ENCODE data around the gene EPHA5.

EPHA5 gene

DNA sequence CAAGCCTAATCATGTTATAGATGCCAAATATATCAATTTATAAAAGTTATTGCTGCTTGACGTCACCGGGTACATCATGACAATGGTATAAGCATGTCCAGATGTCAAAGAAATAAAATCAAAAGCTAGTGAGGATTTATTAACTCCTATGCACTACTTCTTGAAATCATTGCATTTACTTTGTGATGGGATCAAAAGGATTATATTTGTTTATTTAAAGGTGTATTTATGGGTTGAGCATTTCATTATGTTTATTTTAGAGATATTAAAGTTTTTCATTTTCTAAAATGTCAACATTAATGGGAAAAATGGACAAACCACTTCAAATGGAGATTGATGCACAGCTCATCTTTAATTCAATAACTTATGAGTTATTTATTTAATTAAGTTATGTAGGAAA, 277.8 kb downstream of the EPHA5 start:
- no peak for TF ChIP-seq CTCF (IDR thresholded peaks at IDR 0.05; ENCODE audit: insufficient read depth, missing control alignments)
- no peak for DNase-seq (ENCODE audit: insufficient read length, low spot score)
- FAIRE-seq: no peak

GRCh38 chr4:65391814-65392213, 278.5 kb downstream of the EPHA5 start:
- DNase-seq (ENCODE audit: insufficient read length, low spot score): no peak
- no peak for FAIRE-seq
- no peak for TF ChIP-seq CTCF (IDR thresholded peaks at IDR 0.05; ENCODE audit: insufficient read depth, missing control alignments)

DNA sequence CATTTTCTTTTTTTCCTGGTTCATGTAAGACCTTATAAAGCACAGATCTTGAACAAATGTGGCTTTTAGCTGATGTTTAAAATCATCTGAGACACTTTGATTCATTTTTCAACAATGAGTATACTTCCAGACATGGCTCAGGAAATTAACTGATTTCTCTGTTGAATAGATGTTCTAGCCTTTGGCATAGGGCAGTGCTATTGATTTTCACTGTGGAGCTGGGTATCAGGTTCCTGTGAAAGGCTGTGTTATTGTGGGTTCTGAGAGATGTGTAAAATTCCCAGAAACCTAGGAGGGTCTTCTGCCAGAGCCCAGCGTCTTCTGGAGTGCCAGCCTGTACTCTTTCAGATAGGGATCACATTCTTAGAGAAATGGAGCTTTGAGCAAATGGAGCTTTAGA, 278.9 kb downstream of the EPHA5 start:
- no peak for FAIRE-seq
- DNase-seq (ENCODE audit: insufficient read length, low spot score): no peak
- no peak for TF ChIP-seq CTCF (IDR thresholded peaks at IDR 0.05; ENCODE audit: insufficient read depth, missing control alignments)

- DNase-seq (ENCODE audit: insufficient read length, low spot score) (no peak), FAIRE-seq (no peak)
- no peak for TF ChIP-seq CTCF (IDR thresholded peaks at IDR 0.05; ENCODE audit: insufficient read depth, missing control alignments)
Observed at GRCh38 chr4:65386927-65387326, 283.4 kb downstream of the EPHA5 start.

DNA sequence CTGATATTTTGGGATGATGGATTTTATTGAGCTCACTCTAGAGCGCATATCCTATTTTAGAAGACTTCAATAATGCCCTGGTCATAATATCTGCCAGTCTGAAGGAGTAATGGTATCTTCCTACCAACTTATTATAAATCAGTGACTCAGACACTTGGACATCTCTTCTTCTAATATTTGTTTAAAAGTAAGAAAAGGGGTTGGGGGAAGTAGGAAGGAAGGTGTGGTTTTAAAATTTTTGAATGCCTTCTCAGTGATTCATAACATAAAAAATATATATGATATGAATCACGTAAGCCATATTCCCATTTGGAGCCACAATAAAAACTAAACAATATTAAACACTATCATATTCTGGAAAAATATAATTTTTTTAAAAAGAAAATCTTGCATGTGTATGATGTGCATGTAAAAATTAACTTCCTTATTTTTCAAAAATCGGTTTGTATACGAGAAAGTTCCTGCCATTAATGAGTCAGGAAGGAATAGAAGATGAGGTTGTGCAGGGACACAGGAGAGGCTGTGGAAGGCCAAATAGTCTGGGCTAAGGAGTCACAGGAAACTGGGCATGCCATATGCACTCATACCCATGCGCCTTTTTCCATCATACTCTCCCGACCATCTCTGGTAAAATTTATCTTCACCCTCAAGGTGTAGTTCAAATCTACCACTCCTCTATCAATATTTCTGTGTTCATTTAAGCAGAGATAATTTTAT, 286.5 kb downstream of the EPHA5 start:
- DNase-seq (ENCODE audit: insufficient read length, low spot score) (no peak), FAIRE-seq (no peak)
- no peak for TF ChIP-seq CTCF (IDR thresholded peaks at IDR 0.05; ENCODE audit: insufficient read depth, missing control alignments)

DNA sequence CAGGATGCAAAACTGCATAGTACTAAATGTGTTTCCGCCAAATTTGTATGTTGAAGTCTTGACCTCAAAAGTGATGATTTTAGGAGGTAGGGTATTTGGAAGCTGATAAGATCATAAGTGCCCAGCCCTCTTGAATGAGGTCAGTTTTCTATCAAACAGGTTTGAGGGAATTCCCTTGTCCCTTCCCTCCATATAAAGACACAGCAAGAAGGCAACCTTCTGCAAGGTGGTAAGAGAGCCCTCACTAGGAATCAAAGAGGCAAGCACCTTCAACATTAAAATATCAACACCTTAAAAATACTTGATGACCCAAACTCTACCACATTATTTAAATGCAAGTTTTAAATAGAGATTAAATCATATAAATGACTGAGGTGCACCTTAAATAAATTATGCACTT, 288.6 kb downstream of the EPHA5 start:
- DNase-seq (ENCODE audit: insufficient read length, low spot score) (no peak), FAIRE-seq (no peak)
- no peak for TF ChIP-seq CTCF (IDR thresholded peaks at IDR 0.05; ENCODE audit: insufficient read depth, missing control alignments)

- FAIRE-seq: no peak
- no peak for TF ChIP-seq CTCF (IDR thresholded peaks at IDR 0.05; ENCODE audit: insufficient read depth, missing control alignments)
- DNase-seq (ENCODE audit: insufficient read length, low spot score): no peak
Observed at GRCh38 chr4:65370709-65371108, 299.6 kb downstream of the EPHA5 start.
